Breast epithelium (tissue), 3 donors: ENCODE measurements around the gene ALDH1L1.

Source experiments
- CTCF ChIP-seq, 3 donors: fragments of 450-650 bp; IDR thresholded peaks; one replicate each; pipeline ENCODE4 v1.5.1; 2016 to 2017; ENCODE audit warnings: antibody characterized with exemption in 3 of 3, mild to moderate bottlenecking in 3 of 3, moderate library complexity in 3 of 3
- POLR2A ChIP-seq: fragments of 450-650 bp; IDR thresholded peaks from one replicate; pipeline ENCODE4 v1.6.1; 2016; ENCODE audit warnings: antibody characterized with exemption, mild to moderate bottlenecking, moderate library complexity
- POLR2AphosphoS5 ChIP-seq, 3 donors: sonication (generic); formaldehyde crosslinking; IDR thresholded peaks; one replicate each; pipeline ENCODE4 v1.6.1; 2017; ENCODE audit warnings: antibody characterized with exemption in 3 of 3

- TF ChIP-seq CTCF (IDR thresholded peaks at IDR 0.05) (no peak), POLR2A (no peak), POLR2AphosphoS5 (IDR thresholded peaks at IDR 0.05) (no peak)
Measured at GRCh38 chr3:126065876-126066275, 114.5 kb downstream of the ALDH1L1 start.
